CD4-positive, alpha-beta T cell (primary cell): Measurements from ENCODE around the gene SPR. TPM values are rescaled to one million over a fixed set of nuclear protein-coding genes. Genes with fewer than 3 reads are reported as not detected.

Experiments
- ATAC-seq: fragments of 200-7000 bp; cut with Tn5 transposase; one replicate; pipeline ENCODE4 v1.10.0; 2022; ENCODE audit warnings: mild to moderate bottlenecking; ENCODE audit not compliant: poor library complexity
- CTCF ChIA-PET: fragments of 350-600 bp; sonication (Branson Sonifier 250); formaldehyde crosslinking; loops from one replicate; lab custom pipeline; 2021; ENCODE audit warnings: antibody characterized with exemption, inconsistent platforms; lab: Charles Lee
- POLR2A ChIA-PET: fragments of 350-600 bp; sonication (Branson Sonifier 250); formaldehyde crosslinking; loops from one replicate; lab custom pipeline; 2021; ENCODE audit warnings: antibody characterized with exemption, inconsistent platforms; lab: Charles Lee
- DNase-seq, 14 experiments: peaks; one replicate each; pipeline ENCODE4 v3.0.0-alpha.2; 2013 to 2020; ENCODE audit warnings: mixed read lengths in 2 of 14
- H3K27ac ChIP-seq, 2 donors: one replicate each; pipeline versions ENCODE4 v1.5.1 to v1.7.0; 2013; ENCODE audit warnings: low read length in 2 of 2, low read depth in 1 of 2, mild to moderate bottlenecking in 1 of 2
- H3K27me3 ChIP-seq, 2 experiments: 1 replicate in 1 of 2; 2 replicates in 1 of 2; pipeline versions ENCODE4 v1.6.1 to v1.7.0; 2013; ENCODE audit warnings: low read length in 2 of 2, control low read depth in 1 of 2, mild to moderate bottlenecking in 1 of 2, moderate library complexity in 1 of 2; ENCODE audit not compliant: insufficient read depth in 2 of 2, control insufficient read depth in 1 of 2
- H3K36me3 ChIP-seq: one replicate; pipeline ENCODE4 v1.6.1; 2013; ENCODE audit warnings: low read length, control low read depth; ENCODE audit not compliant: insufficient read depth
- H3K4me1 ChIP-seq: one replicate; pipeline ENCODE4 v1.6.1; 2013; ENCODE audit warnings: low read length, control low read depth; ENCODE audit not compliant: insufficient read depth
- H3K4me3 ChIP-seq: one replicate; pipeline ENCODE4 v1.5.1; 2013; ENCODE audit warnings: mild to moderate bottlenecking, low read length, moderate library complexity
- H3K9me3 ChIP-seq, 2 experiments: 1 replicate in 1 of 2; 2 replicates in 1 of 2; pipeline versions ENCODE4 v1.6.1 to v1.7.0; 2013; ENCODE audit warnings: low read length in 2 of 2, mild to moderate bottlenecking in 2 of 2, control low read depth in 1 of 2, moderate library complexity in 1 of 2; ENCODE audit not compliant: control insufficient read depth in 1 of 2, insufficient read depth in 1 of 2
- H3K27ac Mint-ChIP-seq: one replicate; pipeline ENCODE4 v1.8.0; 2020; ENCODE audit warnings: mixed read lengths
- H3K27me3 Mint-ChIP-seq: one replicate; pipeline ENCODE4 v1.8.0; 2021; ENCODE audit warnings: mixed read lengths
- H3K36me3 Mint-ChIP-seq: one replicate; pipeline ENCODE4 v1.8.0; 2021; ENCODE audit warnings: low read depth, mixed read lengths
- H3K4me1 Mint-ChIP-seq: one replicate; pipeline ENCODE4 v1.8.0; 2021; ENCODE audit warnings: low read depth, mixed read lengths
- H3K4me3 Mint-ChIP-seq: one replicate; pipeline ENCODE4 v1.8.0; 2020; ENCODE audit warnings: mild to moderate bottlenecking, mixed read lengths
- H3K9me3 Mint-ChIP-seq: one replicate; pipeline ENCODE4 v1.8.0; 2020; ENCODE audit warnings: mixed read lengths
- intact Hi-C, 2 experiments: fragments of 100-400 bp; cut with DNase I in 1 of 2; cut with micrococcal nuclease in 1 of 2; formaldehyde crosslinking; loops; one replicate each; pipeline versions ENCODE4 v1.15.1 to v1.9.0; 2023 to 2025; cut with DNase I, micrococcal nuclease
- total RNA-seq, 174 experiments: library from RNA in 2 of 174; stranded (reverse) in 2 of 174; gene quantifications; one replicate each; pipeline ENCODE4 v1.2.3 and lab custom pipeline; 2021 to 2026
- TF ChIP-seq, protein P1 (sequence below): fragments of 200-600 bp; IDR thresholded peaks from one replicate; pipeline ENCODE4 v1.8.0; 2022; ENCODE audit warnings: antibody characterized with exemption, mild to moderate bottlenecking

Gene SPR
- total RNA-seq, 2 experiments from 2014 or later: not detected

DNA sequence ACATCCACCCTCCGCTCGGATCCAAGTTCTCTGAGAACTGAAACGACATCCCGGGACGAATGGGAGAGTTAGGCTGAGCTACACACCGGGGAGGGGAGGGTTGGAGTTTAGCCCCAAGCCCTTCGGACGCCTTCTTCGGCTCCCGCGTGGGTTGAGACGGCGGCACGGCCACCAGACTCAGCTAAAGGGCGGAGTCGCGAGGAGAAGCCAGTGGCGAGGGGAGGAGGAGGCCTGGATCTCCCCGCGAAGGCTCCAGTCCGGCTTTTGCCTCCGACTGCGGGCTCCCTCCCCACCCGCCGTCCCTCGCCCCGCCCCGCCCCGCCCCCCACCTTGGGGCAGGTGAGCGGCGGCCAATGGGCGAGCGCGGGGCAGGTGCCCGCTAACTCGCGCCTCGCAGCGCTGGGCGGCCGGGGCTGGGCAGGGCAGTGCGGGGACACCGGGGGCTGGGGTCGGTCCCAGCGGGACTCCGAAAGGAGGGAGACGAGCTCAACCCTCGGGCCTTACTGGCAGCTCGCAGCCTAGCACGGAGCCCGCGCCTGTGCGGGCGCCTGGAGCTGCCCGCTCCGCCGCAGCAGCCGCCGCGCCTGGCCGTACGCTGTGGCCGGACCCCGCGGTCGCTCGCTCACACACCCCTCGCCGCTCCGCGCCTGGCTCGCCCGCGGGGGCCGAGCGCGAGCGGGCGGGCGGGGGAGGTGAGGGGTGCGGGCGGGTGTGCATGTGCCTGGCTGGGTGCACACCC lies 30.1 kb downstream of the SPR start, which contains the start of gene EMX1:
Gene EMX1, plus strand, starts transcription at position 382 of the 739 bp plus-strand sequence. Its CDS starts 334 bp downstream, at position 716.
- ATAC-seq (peak; percentile 51), DNase-seq (peak in 9 of 14 experiments; percentile 15 to 66 (median 46))
- Mint-ChIP-seq H3K4me1 (peaks cover 30% of the 10 kb centered on the region), H3K4me3 (peak within 1 kb of the TSS; percentile 84), H3K27ac (no peak within 1 kb of the TSS), H3K36me3 (no peaks in the 10 kb centered on the region), H3K27me3 (peaks cover 74% of the 10 kb centered on the region), H3K9me3 (no peaks in the 10 kb centered on the region)
- CTCF ChIA-PET: no interaction called here
- Histone ChIP-seq H3K27ac (no peak within 1 kb of the TSS), H3K27me3 (peaks cover 81 to 93% of the 10 kb centered on the region in 2 experiments), H3K4me1 (peaks cover 53% of the 10 kb centered on the region), H3K9me3 (peaks cover 0 to 40% of the 10 kb centered on the region in 2 experiments), H3K4me3 (peak within 1 kb of the TSS; percentile 57), H3K36me3 (no peaks in the 10 kb centered on the region)
- TF ChIP-seq, protein P1, sequence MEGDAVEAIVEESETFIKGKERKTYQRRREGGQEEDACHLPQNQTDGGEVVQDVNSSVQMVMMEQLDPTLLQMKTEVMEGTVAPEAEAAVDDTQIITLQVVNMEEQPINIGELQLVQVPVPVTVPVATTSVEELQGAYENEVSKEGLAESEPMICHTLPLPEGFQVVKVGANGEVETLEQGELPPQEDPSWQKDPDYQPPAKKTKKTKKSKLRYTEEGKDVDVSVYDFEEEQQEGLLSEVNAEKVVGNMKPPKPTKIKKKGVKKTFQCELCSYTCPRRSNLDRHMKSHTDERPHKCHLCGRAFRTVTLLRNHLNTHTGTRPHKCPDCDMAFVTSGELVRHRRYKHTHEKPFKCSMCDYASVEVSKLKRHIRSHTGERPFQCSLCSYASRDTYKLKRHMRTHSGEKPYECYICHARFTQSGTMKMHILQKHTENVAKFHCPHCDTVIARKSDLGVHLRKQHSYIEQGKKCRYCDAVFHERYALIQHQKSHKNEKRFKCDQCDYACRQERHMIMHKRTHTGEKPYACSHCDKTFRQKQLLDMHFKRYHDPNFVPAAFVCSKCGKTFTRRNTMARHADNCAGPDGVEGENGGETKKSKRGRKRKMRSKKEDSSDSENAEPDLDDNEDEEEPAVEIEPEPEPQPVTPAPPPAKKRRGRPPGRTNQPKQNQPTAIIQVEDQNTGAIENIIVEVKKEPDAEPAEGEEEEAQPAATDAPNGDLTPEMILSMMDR: no peak
- POLR2A ChIA-PET: interaction anchor here (0.6 to 1.0 kb wide), 2 partner anchors 36 to 46 kb away, joined by 3 read pairs; no protein-coding TSS in a partner anchor
- intact Hi-C loops: no loop called here

DNA sequence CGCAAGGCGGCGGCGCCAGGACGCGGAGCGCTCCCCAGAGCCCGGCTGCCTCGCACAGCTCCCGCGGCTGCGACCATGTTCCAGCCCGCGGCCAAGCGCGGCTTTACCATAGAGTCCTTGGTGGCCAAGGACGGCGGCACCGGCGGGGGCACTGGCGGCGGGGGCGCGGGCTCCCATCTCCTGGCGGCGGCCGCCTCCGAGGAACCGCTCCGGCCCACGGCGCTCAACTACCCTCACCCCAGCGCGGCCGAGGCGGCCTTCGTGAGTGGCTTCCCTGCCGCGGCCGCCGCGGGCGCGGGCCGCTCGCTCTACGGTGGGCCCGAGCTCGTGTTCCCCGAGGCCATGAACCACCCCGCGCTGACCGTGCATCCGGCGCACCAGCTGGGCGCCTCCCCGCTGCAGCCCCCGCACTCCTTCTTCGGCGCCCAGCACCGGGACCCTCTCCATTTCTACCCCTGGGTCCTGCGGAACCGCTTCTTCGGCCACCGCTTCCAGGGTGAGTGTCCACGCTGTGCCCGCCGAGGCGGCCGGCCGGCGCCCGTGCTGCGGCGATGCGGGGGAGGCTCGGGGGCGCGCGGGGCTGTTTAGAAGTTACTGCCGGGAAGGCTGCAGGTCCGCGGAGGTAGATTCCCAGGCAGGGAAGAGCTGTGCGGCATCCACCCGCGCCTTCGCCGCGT lies 30.8 kb downstream of the SPR start:
- POLR2A ChIA-PET: interaction anchor here (1.1 kb wide), 1 partner anchor 9 kb away, joined by 3 read pairs; no protein-coding TSS in a partner anchor
- Histone ChIP-seq H3K36me3 (no peaks in the 10 kb centered on the region), H3K27ac (no peak overlapping the region), H3K27me3 (peaks cover 83 to 93% of the 10 kb centered on the region in 2 experiments), H3K4me3 (no peak overlapping the region), H3K9me3 (peaks cover 0 to 40% of the 10 kb centered on the region in 2 experiments), H3K4me1 (peaks cover 53% of the 10 kb centered on the region)
- H3K4me1 Mint-ChIP-seq: peaks cover 30% of the 10 kb centered on the region
- no peaks in the 10 kb centered on the region for H3K36me3 Mint-ChIP-seq
- TF ChIP-seq, protein P1: no peak
- H3K9me3 Mint-ChIP-seq: no peaks in the 10 kb centered on the region
- CTCF ChIA-PET: no interaction called here
- H3K4me3 Mint-ChIP-seq: peak overlapping the region; percentile 78
- H3K27me3 Mint-ChIP-seq: peaks cover 76% of the 10 kb centered on the region
- ATAC-seq: peak; percentile 12
- peak in 2 of 14 experiments; percentile 25 to 33 for DNase-seq
- H3K27ac Mint-ChIP-seq: no peak overlapping the region
- intact Hi-C loops: no loop called here

DNA sequence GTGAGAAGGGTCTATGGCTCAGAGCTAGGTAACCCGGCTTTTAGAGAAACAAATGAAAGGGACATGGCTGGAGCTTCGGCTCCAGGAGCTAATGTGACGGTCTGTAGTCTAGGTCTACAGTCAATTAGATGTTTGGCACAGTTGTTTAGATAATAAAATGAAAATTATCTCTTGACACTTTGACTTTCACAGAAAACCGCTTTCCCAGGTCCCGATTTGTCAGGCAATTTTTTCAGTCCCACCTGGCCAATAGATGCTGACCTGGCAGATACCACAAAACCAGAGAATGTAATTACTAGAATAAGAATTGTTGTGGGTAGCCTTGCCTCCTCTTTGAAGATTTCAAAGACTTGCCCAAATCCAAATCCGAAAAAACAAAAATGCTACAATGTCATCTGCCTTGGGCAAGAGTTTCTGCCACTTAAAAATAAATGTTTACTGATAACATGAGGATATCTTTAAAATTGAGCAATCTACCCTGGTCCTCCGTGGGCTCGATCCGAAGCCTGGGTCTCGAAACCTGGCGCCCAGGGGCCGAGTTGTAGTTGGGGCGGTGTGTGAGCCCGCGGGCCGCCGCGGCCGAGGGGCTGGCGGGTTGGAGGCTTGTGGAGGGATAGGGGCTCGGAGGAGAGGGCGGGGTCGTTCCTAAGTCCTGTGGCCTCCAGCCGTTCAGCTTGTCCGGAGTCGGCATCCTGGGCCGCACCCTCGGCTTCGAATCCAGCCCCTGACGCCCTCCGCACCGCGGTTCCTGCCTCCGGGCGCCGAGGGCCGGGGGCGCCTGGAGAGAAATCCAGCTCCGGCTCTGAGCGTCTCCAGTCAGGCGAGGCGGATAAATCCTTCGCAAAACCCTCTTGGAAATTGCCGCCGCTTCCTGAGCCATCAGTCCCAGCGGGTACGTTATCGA lies 32.5 kb downstream of the SPR start:
- DNase-seq (no peak), ATAC-seq (no peak)
- Mint-ChIP-seq H3K4me3 (peak overlapping the region; percentile 45), H3K27me3 (peaks cover 71% of the 10 kb centered on the region), H3K36me3 (no peaks in the 10 kb centered on the region), H3K27ac (no peak overlapping the region), H3K4me1 (peaks cover 26% of the 10 kb centered on the region), H3K9me3 (no peaks in the 10 kb centered on the region)
- ChIA-PET CTCF (no interaction called here), POLR2A (no interaction called here)
- Histone ChIP-seq H3K9me3 (peaks cover 0 to 49% of the 10 kb centered on the region in 2 experiments), H3K27ac (no peak overlapping the region), H3K36me3 (no peaks in the 10 kb centered on the region), H3K4me1 (peaks cover 61% of the 10 kb centered on the region), H3K27me3 (peaks cover 83 to 93% of the 10 kb centered on the region in 2 experiments), H3K4me3 (no peak overlapping the region)
- intact Hi-C loops: no loop called here
- TF ChIP-seq, protein P1: no peak
